ENCODE results near the gene SLC27A6. TPM values are rescaled to one million over a fixed set of nuclear protein-coding genes. Genes with fewer than 3 reads are reported as not detected.

SLC27A6 gene
- total and polyA plus RNA-seq, 2 of the 13 experiments (the other 11 are each of a cell fraction or from before 2014, with no cell fraction given) = not detected

DNA sequence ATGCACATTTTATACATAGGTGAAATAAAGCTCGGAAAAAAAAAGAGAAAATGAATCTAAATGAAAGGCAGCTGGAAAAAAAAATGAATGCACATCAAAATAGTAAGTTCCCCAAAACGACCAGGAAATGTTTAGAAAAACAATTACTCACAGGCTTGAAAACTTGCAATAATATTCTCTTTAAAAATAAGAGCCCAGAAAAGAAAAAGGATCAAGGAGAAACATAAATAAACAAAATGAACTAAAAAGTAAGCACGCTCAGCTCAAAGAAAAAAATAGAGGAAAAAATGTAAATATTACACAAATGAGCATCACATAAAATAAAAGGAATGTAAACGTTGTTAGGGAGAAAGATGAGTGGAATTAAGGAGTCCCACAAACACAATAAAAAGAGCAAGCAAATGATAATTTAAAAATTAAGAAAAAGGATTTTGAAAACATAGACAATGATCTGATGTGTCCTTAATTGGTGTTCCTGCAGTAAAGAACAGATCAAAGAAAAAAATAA is 54.2 kb downstream of the SLC27A6 start:
- no TSS peak for BruUV-seq (replicated peaks)
- WGBS (ENCODE audit: low lambda C conversion rate) = 3% methylated on average over 4 of the region's 4 CpGs

More for the DNA sequence above, 54.2 kb downstream of the SLC27A6 start:
- Histone ChIP-seq H3K4me2 (ENCODE audit: low read depth, low read length) (no peak overlapping the region), H4K20me1 (ENCODE audit: insufficient read depth, low read length) (no peaks in the 10 kb centered on the region), H3K27me3 (ENCODE audit: control insufficient read depth in 1 of 2, insufficient read depth in 2 of 2, low read length in 2 of 2) (no peaks in the 10 kb centered on the region), H3K27ac (ENCODE audit: extremely low read length, insufficient read depth, low read length) (no peak overlapping the region), H3K79me2 (ENCODE audit: insufficient read depth, low read length) (no peaks in the 10 kb centered on the region), H3K4me3 (replicated peaks in 1 of 3; ENCODE audit: insufficient read depth in 1 of 3, low read depth in 2 of 3, low read length in 3 of 3) (no peak overlapping the region), H3K4me1 (ENCODE audit: insufficient read depth, low read length) (no peaks in the 10 kb centered on the region), H3K9ac (ENCODE audit: insufficient read depth, low read depth, low read length) (no peak overlapping the region), H3K9me3 (ENCODE audit: low read length) (no peaks in the 10 kb centered on the region), H2AFZ (ENCODE audit: low read length) (no peak overlapping the region), H3K36me3 (replicated peaks in 1 of 2; ENCODE audit: control insufficient read depth in 1 of 2, insufficient read depth in 2 of 2, low read length in 2 of 2) (no peaks in the 10 kb centered on the region)
- TF ChIP-seq DNMT3B (CRISPR knock-in tag; conservative IDR thresholded peaks at IDR 0.05) (no peak), ZNF841 (CRISPR knock-in tag; IDR thresholded peaks at IDR 0.05; ENCODE audit: borderline replicate concordance) (no peak), ZNF33A (CRISPR knock-in tag; IDR thresholded peaks at IDR 0.05; ENCODE audit: borderline replicate concordance) (no peak), ZNF776 (CRISPR knock-in tag; IDR thresholded peaks at IDR 0.05) (no peak), USF2 (IDR thresholded peaks at IDR 0.05; ENCODE audit: low read depth, low read length) (no peak), USF2 (CRISPR knock-in tag; IDR thresholded peaks at IDR 0.05; ENCODE audit: borderline replicate concordance) (no peak)
- TF ChIP-seq, protein P1, sequence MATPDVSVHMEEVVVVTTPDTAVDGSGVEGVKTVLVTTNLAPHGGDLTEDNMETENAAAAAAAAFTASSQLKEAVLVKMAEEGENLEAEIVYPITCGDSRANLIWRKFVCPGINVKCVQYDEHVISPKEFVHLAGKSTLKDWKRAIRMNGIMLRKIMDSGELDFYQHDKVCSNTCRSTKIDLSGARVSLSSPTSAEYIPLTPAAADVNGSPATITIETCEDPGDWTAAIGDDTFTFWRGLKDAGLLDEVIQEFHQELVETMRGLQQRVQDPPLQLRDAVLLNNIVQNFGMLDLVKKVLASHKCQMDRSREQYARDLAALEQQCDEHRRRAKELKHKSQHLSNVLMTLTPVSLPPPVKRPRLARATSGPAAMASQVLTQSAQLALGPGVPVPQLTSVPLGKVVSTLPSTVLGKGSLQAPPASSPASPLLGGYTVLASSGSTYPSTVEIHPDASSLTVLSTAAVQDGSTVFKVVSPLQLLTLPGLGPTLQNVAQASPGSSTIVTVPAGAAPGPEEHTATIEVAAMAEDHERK (CRISPR knock-in tag; IDR thresholded peaks at IDR 0.05; ENCODE audit: low read depth) = no peak
- intact Hi-C loops (cut with micrococcal nuclease; ENCODE audit: unreplicated experiment) = no loop called here
- ChIA-PET POLR2A (no interaction called here), CTCF (ENCODE audit: low intra/inter-chr PET ratio, low total read pairs) (no interaction called here)
- DNase-seq (ENCODE audit: low spot score) (no peak), FAIRE-seq (no peak), ATAC-seq (no peak)
- in situ Hi-C loops (cut with HindIII; ENCODE audit: extremely low pct_ligation_motif_present, low pct_unique_long_range_greater_than_20kb) = no loop called here
